Liver (tissue), 9 donors: ENCODE data around the gene CYFIP2. TPM values are rescaled to one million over a fixed set of nuclear protein-coding genes. Genes with fewer than 3 reads are reported as not detected.
"Not testable (repeated sequence)": the region's sequence is repeated elsewhere in the genome, so short reads cannot be mapped to it uniquely, and the experiment has no call there.

Source experiments
- DNase-seq: peaks from one replicate; pipeline ENCODE4 v3.0.0-alpha.2; 2017; ENCODE audit warnings: low spot score
- H3K27ac ChIP-seq, 2 donors: one replicate each; pipeline ENCODE4 v1.7.0; 2013; ENCODE audit warnings: inconsistent platforms in 2 of 2, low read length in 2 of 2, control low read depth in 1 of 2, low read depth in 1 of 2, mild to moderate bottlenecking in 1 of 2
- H3K27me3 ChIP-seq, 4 donors: one replicate each; pipeline versions ENCODE4 v1.6.1 to v1.7.0; 2013; ENCODE audit warnings: low read length in 3 of 4, inconsistent platforms in 1 of 4, mild to moderate bottlenecking in 1 of 4, moderate library complexity in 1 of 4; ENCODE audit not compliant: control insufficient read depth in 4 of 4, insufficient read depth in 4 of 4
- H3K36me3 ChIP-seq, 4 donors: one replicate each; pipeline versions ENCODE4 v1.6.1 to v1.7.0; 2013; ENCODE audit warnings: low read length in 3 of 4, mild to moderate bottlenecking in 3 of 4, low read depth in 1 of 4, moderate library complexity in 1 of 4; ENCODE audit not compliant: control insufficient read depth in 4 of 4, insufficient read depth in 3 of 4
- H3K4me1 ChIP-seq, 4 donors: one replicate each; pipeline versions ENCODE4 v1.6.1 to v1.7.0; 2013; ENCODE audit warnings: low read length in 3 of 4, mild to moderate bottlenecking in 3 of 4, moderate library complexity in 1 of 4; ENCODE audit not compliant: control insufficient read depth in 4 of 4, insufficient read depth in 4 of 4
- H3K4me3 ChIP-seq, 3 donors: one replicate each; pipeline versions ENCODE4 v1.6.1 to v1.7.0; 2013; ENCODE audit warnings: low read length in 3 of 3, control low read depth in 1 of 3, low read depth in 1 of 3, mild to moderate bottlenecking in 1 of 3
- H3K9ac ChIP-seq, 2 donors: one replicate each; pipeline ENCODE4 v1.7.0; 2013; ENCODE audit warnings: low read length in 2 of 2, mild to moderate bottlenecking in 2 of 2, moderate library complexity in 2 of 2, control low read depth in 1 of 2, low read depth in 1 of 2
- H3K9me3 ChIP-seq, 4 donors: one replicate each; pipeline versions ENCODE4 v1.6.1 to v1.7.0; 2013; ENCODE audit warnings: low read length in 3 of 4; ENCODE audit not compliant: control insufficient read depth in 4 of 4
- CTCF ChIP-seq: fragments of 150-350 bp; IDR thresholded peaks from 2 replicates; pipeline ENCODE4 v1.5.1; 2017; ENCODE audit warnings: improper control_type of control experiment, low read depth, low read length; ENCODE audit not compliant: missing input control
- EGR1 ChIP-seq, 2 donors: IDR thresholded peaks; 2 replicates each; pipeline ENCODE4 v1.6.1; 2016 to 2018; ENCODE audit warnings: antibody characterized with exemption in 2 of 2, low read depth in 2 of 2
- FOXA1 ChIP-seq: IDR thresholded peaks from 2 replicates; pipeline ENCODE4 v1.6.1; 2016; ENCODE audit warnings: antibody characterized with exemption
- FOXA2 ChIP-seq: IDR thresholded peaks from 2 replicates; pipeline ENCODE4 v1.6.1; 2016; ENCODE audit warnings: antibody characterized with exemption
- GABPA ChIP-seq, 2 donors: IDR thresholded peaks in 1 of 2; conservative IDR thresholded peaks in 1 of 2; 2 replicates each; pipeline ENCODE4 v1.6.1; 2016; ENCODE audit warnings: antibody characterized with exemption in 2 of 2, mild to moderate bottlenecking in 1 of 2, moderate library complexity in 1 of 2
- HNF4A ChIP-seq, 2 donors: conservative IDR thresholded peaks; 2 replicates each; pipeline ENCODE4 v1.6.1; 2016; ENCODE audit warnings: antibody characterized with exemption in 2 of 2, mild to moderate bottlenecking in 2 of 2
- HNF4G ChIP-seq: IDR thresholded peaks from 2 replicates; pipeline ENCODE4 v1.6.1; 2016; ENCODE audit warnings: antibody characterized with exemption
- JUND ChIP-seq, 2 donors: IDR thresholded peaks; 2 replicates each; pipeline ENCODE4 v1.6.1; 2016; ENCODE audit warnings: antibody characterized with exemption in 2 of 2
- MAX ChIP-seq: IDR thresholded peaks from 2 replicates; pipeline ENCODE4 v1.6.1; 2016; ENCODE audit warnings: antibody characterized with exemption
- NR2F2 ChIP-seq: IDR thresholded peaks from 2 replicates; pipeline ENCODE4 v1.6.1; 2016; ENCODE audit warnings: antibody characterized with exemption
- RAD21 ChIP-seq, 2 donors: IDR thresholded peaks; 2 replicates each; pipeline ENCODE4 v1.6.1; 2016; ENCODE audit warnings: antibody characterized with exemption in 2 of 2, mild to moderate bottlenecking in 2 of 2
- RXRA ChIP-seq, 2 donors: IDR thresholded peaks; 2 replicates each; pipeline ENCODE4 v1.6.1; 2017 to 2018; ENCODE audit warnings: antibody characterized with exemption in 2 of 2, mild to moderate bottlenecking in 1 of 2
- SP1 ChIP-seq: IDR thresholded peaks from 2 replicates; pipeline ENCODE4 v1.6.1; 2018; ENCODE audit warnings: antibody characterized with exemption, mild to moderate bottlenecking
- YY1 ChIP-seq: IDR thresholded peaks from 2 replicates; pipeline ENCODE4 v1.6.1; 2016; ENCODE audit warnings: antibody characterized with exemption, mild to moderate bottlenecking
- WGBS: extraction: QIAGEN DNeasy Blood & Tissue Kit; methylation state at CpG from one replicate; pipeline ENCODE4 v1.1.7; 2013; 5-methylcytosine and 5-hydroxymethylcytosine counted together
- polyA plus RNA-seq, 2 donors: library from polyadenylated mRNA; stranded (reverse) in 1 of 2; unstranded in 1 of 2; fragments of 200-250 nt in 1 of 2; fragments of >200 nt in 1 of 2; fragmentation: Nextera tagmentation in 1 of 2; extraction: Ambion mirVana in 1 of 2; gene quantifications; one replicate each; pipeline versions ENCODE4 v1.2.1 to v1.2.3, GENCODE V29; 2013 to 2015
- total RNA-seq, 2 donors: library from RNA; depleted of rRNA; stranded (reverse); fragments of >200 nt; gene quantifications; one replicate each; pipeline ENCODE4 v1.2.3, GENCODE V29; 2014
- TF ChIP-seq, protein P1 (sequence below): IDR thresholded peaks from 2 replicates; pipeline ENCODE4 v1.6.1; 2016; ENCODE audit warnings: antibody characterized with exemption
- TF ChIP-seq, protein P2 (sequence below): IDR thresholded peaks from 2 replicates; pipeline ENCODE4 v1.6.1; 2016; ENCODE audit warnings: antibody characterized with exemption
- TF ChIP-seq, protein P3 (sequence below): IDR thresholded peaks from 2 replicates; pipeline ENCODE4 v1.6.1; 2016; ENCODE audit warnings: antibody characterized with exemption, mild to moderate bottlenecking
- donor health status: healthy.
- donor health status: healthy.
- donor health status: healthy.
- donor health status: healthy.
- donor health status: healthy.

Gene CYFIP2
- total and polyA plus RNA-seq, 4 donors, result 12.6 to 38.9 (median 28.2) TPM

- no peak for DNase-seq
These were observed 135.0 kb downstream of the CYFIP2 start for GRCh38 chr5:157400741-157401495.

DNA sequence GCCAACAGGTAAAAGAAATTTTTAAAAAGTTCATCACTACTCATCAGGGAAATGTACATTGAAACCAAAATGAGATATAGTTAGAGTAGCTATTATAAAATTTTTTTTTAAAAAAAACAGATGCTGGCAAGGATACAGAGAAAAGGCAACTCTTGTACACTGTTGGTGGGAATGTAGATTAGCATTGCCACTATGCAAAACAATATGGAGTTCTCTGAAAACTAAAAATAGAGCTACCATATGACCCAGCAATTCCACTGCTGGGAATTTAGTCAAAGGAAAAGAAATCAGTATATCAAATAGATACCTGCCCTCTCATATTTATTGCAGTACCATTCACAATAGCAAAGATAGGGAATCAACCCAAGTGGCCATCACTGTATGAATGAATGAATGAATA lies 149.9 kb downstream of the CYFIP2 start:
- Histone ChIP-seq H3K36me3 (no peaks in the 10 kb centered on the region), H3K4me1 (no peaks in the 10 kb centered on the region), H3K9ac (no peak overlapping the region), H3K9me3 (no peaks in the 10 kb centered on the region), H3K27me3 (no peaks in the 10 kb centered on the region), H3K4me3 (no peak overlapping the region), H3K27ac (no peak overlapping the region)
- no peak for DNase-seq
- TF ChIP-seq RAD21 (IDR thresholded peaks at IDR 0.05) (no peak), NR2F2 (no peak), HNF4G (no peak), HNF4A (conservative IDR thresholded peaks at IDR 0.05) (no peak), MAX (no peak), CTCF (no peak), FOXA2 (no peak), FOXA1 (no peak)
- TF ChIP-seq, protein P1, sequence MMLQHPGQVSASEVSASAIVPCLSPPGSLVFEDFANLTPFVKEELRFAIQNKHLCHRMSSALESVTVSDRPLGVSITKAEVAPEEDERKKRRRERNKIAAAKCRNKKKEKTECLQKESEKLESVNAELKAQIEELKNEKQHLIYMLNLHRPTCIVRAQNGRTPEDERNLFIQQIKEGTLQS, result no peak
- TF ChIP-seq, protein P2, sequence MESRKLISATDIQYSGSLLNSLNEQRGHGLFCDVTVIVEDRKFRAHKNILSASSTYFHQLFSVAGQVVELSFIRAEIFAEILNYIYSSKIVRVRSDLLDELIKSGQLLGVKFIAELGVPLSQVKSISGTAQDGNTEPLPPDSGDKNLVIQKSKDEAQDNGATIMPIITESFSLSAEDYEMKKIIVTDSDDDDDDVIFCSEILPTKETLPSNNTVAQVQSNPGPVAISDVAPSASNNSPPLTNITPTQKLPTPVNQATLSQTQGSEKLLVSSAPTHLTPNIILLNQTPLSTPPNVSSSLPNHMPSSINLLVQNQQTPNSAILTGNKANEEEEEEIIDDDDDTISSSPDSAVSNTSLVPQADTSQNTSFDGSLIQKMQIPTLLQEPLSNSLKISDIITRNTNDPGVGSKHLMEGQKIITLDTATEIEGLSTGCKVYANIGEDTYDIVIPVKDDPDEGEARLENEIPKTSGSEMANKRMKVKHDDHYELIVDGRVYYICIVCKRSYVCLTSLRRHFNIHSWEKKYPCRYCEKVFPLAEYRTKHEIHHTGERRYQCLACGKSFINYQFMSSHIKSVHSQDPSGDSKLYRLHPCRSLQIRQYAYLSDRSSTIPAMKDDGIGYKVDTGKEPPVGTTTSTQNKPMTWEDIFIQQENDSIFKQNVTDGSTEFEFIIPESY, result no peak

More at GRCh38 chr5:157400741-157401495, 135.0 kb downstream of the CYFIP2 start:
- Histone ChIP-seq H3K4me3 (no peak overlapping the region), H3K9ac (no peak overlapping the region), H3K27ac (no peak overlapping the region), H3K9me3 (no peaks in the 10 kb centered on the region), H3K4me1 (no peaks in the 10 kb centered on the region), H3K36me3 (no peaks in the 10 kb centered on the region), H3K27me3 (no peaks in the 10 kb centered on the region)
- no peak for TF ChIP-seq EGR1 (IDR thresholded peaks at IDR 0.05; ENCODE audit: low read depth in 2 of 2)
- no peak for TF ChIP-seq RAD21 (IDR thresholded peaks at IDR 0.05)
- no peak for TF ChIP-seq HNF4G
- no peak for TF ChIP-seq NR2F2
- TF ChIP-seq YY1, result no peak
- no peak for TF ChIP-seq GABPA (IDR thresholded peaks at IDR 0.05 in 1 of 2, conservative IDR thresholded peaks at IDR 0.05 in 1 of 2)
- TF ChIP-seq, protein P1, result no peak
- TF ChIP-seq RXRA (IDR thresholded peaks at IDR 0.05), result no peak
- TF ChIP-seq JUND (IDR thresholded peaks at IDR 0.05), result no peak
- no peak for TF ChIP-seq CTCF
- TF ChIP-seq HNF4A (conservative IDR thresholded peaks at IDR 0.05), result no peak
- no peak for TF ChIP-seq FOXA1
- TF ChIP-seq FOXA2, result no peak
- TF ChIP-seq, protein P3, sequence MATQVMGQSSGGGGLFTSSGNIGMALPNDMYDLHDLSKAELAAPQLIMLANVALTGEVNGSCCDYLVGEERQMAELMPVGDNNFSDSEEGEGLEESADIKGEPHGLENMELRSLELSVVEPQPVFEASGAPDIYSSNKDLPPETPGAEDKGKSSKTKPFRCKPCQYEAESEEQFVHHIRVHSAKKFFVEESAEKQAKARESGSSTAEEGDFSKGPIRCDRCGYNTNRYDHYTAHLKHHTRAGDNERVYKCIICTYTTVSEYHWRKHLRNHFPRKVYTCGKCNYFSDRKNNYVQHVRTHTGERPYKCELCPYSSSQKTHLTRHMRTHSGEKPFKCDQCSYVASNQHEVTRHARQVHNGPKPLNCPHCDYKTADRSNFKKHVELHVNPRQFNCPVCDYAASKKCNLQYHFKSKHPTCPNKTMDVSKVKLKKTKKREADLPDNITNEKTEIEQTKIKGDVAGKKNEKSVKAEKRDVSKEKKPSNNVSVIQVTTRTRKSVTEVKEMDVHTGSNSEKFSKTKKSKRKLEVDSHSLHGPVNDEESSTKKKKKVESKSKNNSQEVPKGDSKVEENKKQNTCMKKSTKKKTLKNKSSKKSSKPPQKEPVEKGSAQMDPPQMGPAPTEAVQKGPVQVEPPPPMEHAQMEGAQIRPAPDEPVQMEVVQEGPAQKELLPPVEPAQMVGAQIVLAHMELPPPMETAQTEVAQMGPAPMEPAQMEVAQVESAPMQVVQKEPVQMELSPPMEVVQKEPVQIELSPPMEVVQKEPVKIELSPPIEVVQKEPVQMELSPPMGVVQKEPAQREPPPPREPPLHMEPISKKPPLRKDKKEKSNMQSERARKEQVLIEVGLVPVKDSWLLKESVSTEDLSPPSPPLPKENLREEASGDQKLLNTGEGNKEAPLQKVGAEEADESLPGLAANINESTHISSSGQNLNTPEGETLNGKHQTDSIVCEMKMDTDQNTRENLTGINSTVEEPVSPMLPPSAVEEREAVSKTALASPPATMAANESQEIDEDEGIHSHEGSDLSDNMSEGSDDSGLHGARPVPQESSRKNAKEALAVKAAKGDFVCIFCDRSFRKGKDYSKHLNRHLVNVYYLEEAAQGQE, result no peak
- no peak for TF ChIP-seq SP1
- WGBS, result 81% methylated on average over 5 of the region's 5 CpGs

DNA sequence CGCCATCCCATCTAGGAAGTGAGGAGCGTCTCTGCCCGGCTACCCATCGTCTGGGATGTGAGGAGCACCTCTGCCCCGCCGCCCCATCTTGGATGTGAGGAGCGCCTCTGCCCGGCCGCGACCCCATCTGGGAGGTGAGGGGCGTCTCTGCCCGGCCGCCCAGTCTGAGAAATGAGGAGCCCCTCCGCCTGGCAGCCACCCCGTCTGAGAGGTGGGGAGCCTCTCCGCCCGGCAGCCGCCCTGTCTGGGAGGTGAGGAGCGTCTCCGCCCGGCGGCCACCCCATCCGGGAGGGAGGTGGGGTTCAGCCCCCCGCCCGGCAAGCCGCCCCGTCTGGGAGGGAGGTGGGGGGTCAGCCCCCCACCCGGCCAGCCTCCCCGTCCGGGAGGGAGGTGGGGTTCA lies 153.6 kb downstream of the CYFIP2 start:
- DNase-seq, H3K4me1 ChIP-seq, H3K27me3 ChIP-seq, H3K9ac ChIP-seq, H3K36me3 ChIP-seq, H3K4me3 ChIP-seq, H3K27ac ChIP-seq, H3K9me3 ChIP-seq: not testable (repeated sequence)
- 96% methylated on average over 30 of the region's 30 CpGs for WGBS
